NCI-H146 (cell line): ENCODE measurements around the gene HTT-AS.
A peak's percentile ranks its signal among the peaks of the same experiment; 100 is the strongest.
"Not testable (repeated sequence)": the region's sequence is repeated elsewhere in the genome, so short reads cannot be mapped to it uniquely, and the experiment has no call there.

Source experiments
- DNase-seq: peaks from one replicate; lab custom pipeline; 2025; lab: John Stamatoyannopoulos, UW

Gene HTT-AS

GRCh38 chr4:3074078-3074845 is at the start of gene HTT-AS, which contains the start of gene HTT:
HTT-AS (minus strand) TSS chr4:3074538.
HTT (plus strand) TSS chr4:3074681; CDS start chr4:3074826, 145 bp downstream.
- peak; percentile 97 for DNase-seq

GRCh38 chr4:3123181-3123671 is 48.9 kb upstream of the HTT-AS start:
- no peak for DNase-seq

DNA sequence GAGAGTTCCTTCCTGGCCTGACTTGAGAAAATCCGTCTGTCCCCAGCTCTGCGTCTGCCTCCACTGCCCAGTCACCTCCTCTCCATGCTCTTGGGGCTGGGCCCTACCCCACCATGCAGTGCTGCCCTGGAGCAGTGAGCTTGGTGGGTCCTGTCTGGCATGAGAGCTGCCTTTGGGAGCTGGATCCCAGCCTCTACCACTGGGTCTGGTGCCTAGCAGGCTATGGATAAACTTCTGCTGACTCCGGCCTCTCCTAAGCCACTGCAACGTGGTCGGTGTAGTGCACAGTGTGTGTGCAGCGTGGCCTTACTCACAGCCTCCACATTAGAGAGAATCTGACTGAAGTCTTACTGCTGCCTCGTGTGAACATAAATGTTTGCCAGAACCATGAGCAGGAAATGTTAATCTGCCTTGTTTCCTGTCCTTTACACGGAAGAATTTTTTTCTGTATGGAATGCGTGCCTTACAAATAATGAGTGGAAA is 47.8 kb upstream of the HTT-AS start:
- DNase-seq: no peak

- no peak for DNase-seq
Observed at GRCh38 chr4:3121596-3121995, 47.3 kb upstream of the HTT-AS start.

GRCh38 chr4:3121110-3121509 is 46.8 kb upstream of the HTT-AS start:
- DNase-seq: no peak

- DNase-seq: no peak
Observed at GRCh38 chr4:3119464-3119863, 45.1 kb upstream of the HTT-AS start.

DNA sequence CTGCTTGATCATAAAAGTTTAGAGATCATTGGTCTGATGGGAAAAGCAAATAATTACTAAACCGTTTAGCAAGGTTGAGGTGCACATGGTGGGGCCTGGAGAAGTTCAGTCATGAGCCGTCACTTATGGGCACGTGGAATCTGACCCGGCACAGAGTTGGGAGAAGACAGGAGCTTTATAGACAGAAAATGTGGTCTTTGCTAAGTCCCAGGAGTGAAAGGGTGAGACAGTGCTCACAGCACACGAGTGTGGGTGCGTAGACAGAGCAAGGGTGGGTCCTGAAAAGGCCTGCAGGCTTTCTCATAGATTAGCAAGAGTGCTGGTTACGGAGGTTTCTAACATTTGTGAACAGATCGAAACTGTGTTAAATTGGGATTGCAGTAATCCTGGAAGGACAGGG is 44.0 kb upstream of the HTT-AS start:
- DNase-seq: no peak

DNA sequence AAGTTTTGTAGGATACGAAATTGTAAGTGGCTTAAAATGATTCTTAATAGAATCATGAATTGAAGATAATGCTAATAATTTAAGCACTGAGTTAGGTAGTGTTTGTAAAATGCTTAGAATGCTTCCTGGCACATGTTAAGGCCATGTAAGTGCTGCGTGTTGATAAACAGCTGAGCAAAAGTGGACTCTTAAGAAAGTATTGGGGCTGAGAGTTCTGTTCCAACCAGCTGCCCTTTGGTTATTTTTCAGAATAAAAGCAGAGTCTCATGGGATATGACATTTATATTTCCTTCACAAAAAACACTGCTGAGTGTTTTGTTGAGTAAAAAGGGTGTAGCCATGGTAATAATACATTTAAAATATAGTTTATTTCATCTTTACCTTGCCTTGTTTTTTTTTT is 42.6 kb upstream of the HTT-AS start:
- no peak for DNase-seq

GRCh38 chr4:3115637-3116270 is 41.4 kb upstream of the HTT-AS start:
- DNase-seq: no peak

- no peak for DNase-seq
Observed at GRCh38 chr4:3114377-3114776, 40.0 kb upstream of the HTT-AS start.

DNA sequence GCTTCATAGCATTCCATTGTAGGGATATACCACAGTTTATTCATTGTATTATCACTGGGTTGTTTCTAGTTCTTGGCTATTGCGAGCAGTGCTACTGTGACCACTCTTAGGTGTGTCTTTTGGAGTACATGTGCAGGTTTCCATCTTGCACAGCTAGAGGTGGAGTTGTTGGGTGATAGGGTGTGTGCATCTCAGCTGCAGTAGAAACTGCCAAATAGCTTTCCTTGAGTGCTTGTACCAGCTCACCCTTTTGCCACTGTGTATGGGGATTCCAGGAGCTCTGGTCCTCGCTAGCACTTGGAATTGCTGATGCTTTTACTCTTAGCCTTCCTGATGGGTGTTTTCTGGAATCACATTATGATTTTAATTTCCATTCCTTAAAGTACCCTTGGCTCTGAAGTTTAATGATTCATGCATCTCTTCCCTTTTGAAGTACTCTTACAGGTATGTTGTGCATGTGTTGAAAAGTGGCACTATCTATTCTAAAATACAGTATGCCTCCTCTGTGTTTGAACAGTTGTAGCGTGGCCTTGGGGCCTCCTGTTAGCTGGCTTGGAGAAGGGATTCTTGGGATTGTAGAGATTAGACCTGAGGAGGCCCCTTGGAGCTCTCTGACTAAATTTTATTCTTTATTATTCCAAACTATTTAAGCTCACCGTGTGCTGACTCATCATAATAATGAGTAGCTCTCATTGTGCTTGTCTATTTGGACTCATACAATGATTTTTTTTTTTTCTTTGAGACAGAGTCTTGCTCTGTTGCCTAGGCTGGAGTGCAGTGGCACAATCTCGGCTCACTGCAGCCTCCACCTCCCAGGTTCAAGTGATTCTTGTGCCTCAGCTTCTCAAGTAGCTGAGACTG is 38.5 kb upstream of the HTT-AS start:
- no peak for DNase-seq

DNA sequence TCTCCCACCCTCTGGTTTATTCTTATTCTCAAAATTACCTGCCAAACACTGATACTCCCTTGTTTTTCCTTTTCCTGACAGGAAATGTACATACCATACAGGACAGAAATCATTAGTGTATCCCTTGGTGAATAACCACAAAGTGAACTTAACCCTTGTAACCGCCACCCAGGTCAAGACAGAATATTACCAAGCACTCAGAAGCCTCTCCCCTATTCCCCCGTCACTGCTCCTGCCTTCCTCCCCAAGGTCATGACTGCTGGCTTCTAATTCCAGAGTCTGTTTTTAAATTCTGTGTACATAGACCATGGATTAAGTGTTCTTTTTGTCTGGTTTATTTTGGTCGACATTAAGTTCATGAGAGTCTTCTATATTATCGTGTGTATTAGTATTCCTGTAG is 37.9 kb upstream of the HTT-AS start:
- DNase-seq: no peak

- DNase-seq: no peak
Observed at GRCh38 chr4:3111461-3111860, 37.1 kb upstream of the HTT-AS start.

- DNase-seq: no peak
Observed at GRCh38 chr4:3108211-3108610, 33.9 kb upstream of the HTT-AS start.

GRCh38 chr4:3107691-3108121 is 33.4 kb upstream of the HTT-AS start:
- no peak for DNase-seq

GRCh38 chr4:3107271-3107670 is 32.9 kb upstream of the HTT-AS start:
- DNase-seq: no peak

DNA sequence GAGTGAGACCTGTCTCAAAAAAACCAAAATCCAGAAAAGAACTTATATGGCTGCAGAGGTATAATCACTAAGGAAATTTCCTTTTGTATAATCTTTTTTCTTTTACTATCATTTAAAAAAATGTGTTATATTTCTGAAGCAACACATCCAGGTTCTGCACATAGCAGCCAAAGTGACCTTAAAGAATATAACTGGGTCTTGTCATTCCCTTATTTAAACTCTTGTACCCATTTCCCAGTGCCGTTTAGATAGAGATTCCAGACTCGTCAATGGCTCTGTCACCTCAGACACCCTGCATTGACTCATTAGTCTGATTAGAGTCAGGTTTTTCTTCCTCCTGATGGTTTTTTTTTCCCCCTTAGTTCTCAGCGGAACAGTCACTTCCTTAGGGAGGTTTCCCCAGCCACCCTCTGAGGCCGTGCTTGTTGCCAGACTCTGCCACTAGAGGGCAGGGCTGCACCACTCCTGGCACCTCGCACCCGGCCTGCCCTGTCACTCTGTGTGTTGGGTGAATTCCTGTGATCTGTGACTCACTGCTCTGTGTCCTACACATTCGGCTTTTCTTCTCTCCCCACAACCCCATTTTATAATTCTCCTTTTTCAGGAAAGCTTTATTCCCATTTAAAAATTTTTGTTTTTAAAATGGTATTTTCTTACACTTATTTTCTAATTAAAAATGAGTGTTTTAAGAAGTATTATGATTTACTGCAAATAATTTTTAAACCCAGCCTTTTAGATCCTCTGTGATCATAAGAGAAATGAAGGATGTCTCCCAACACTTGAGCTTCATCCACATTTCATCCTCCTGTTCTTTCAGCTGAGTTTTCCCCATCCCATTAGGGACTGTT is 32.2 kb upstream of the HTT-AS start:
- DNase-seq: peak; percentile 61

DNA sequence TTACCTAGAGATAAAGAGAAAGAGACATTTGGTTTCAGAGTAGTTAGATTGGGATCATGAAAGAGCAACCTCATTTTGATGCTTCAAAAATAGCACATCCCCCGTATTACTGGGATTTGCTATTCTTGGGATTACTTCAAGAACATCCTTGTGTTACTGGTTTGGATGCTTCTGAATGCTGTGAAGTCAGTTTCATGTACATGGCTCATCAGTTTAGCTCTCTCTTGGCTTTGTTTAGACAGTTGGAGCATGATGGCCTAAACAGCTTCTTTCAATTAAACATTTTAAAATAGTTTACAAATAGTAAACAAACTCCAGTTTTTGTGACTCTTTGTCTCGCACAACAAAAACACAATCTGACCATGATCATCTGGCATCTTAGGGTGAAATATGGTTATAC is 24.0 kb upstream of the HTT-AS start:
- no peak for DNase-seq

GRCh38 chr4:3096202-3096601 is 21.9 kb upstream of the HTT-AS start:
- DNase-seq: no peak

- not testable (repeated sequence) for DNase-seq
Observed at GRCh38 chr4:3094701-3095100, 20.4 kb upstream of the HTT-AS start.

DNA sequence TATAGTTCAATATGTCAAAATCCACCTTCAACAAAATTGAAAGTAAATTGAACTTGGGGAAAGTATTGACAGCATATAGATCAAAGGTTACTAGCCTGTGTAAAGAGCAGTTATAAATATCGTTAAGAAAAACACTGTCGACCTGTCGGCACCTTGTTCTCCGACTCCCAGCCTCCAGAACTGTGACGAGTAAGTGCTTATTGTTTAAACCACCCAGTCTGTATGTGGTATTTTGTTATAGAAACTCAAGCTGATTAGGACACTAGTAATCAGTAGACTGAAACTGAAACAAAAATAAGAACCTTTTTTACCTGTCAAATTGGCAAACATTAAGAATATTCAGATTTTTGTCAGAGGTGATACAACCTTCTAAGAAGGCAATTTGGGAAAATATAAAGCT is 17.1 kb upstream of the HTT-AS start:
- no peak for DNase-seq
